ENCODE data around the gene TXNRD3. TPM values are rescaled to one million over a fixed set of nuclear protein-coding genes. Genes with fewer than 3 reads are reported as not detected.
A peak's percentile ranks its signal among the peaks of the same experiment; 100 is the strongest.

The TXNRD3 gene
- total RNA-seq, 1 donor from 2014 or later: 1.8 TPM

DNA sequence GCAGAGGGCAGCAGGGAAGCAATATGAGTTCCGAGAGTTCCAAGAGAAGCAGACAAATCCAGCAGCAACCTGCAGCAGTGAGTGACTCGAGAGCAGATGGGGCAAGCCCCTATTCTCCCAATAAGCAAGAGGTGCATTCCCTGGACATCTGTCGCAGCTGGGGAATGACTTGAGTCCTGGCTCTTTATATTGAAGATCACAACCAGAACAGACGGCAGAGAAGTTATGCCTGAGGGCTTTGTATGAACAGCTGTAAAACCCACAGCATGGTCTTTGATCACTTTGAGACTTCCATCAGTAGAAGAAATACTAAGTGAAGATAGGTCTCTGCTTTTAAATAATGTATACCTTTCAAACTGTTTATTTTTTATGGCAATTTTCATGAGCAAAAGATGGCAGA lies 72.6 kb downstream of the TXNRD3 start:
- Mint-ChIP-seq H3K4me1 (ENCODE audit: low read depth, unreplicated experiment) (peaks cover 8% of the 10 kb centered on the region), H3K9me3 (ENCODE audit: unreplicated experiment) (peaks cover 3% of the 10 kb centered on the region), H3K27ac (ENCODE audit: unreplicated experiment) (no peak overlapping the region), H3K4me3 (ENCODE audit: unreplicated experiment) (peak overlapping the region; percentile 39), H3K27me3 (ENCODE audit: unreplicated experiment) (peaks cover 5% of the 10 kb centered on the region), H3K36me3 (ENCODE audit: unreplicated experiment) (peaks cover 3% of the 10 kb centered on the region)
- DNase-seq: no peak
- TF ChIP-seq CTCF (IDR thresholded peaks at IDR 0.05; ENCODE audit: partially characterized antibody, unreplicated experiment): no peak

- H3K4me1 Mint-ChIP-seq (ENCODE audit: low read depth, unreplicated experiment): peaks cover 8% of the 10 kb centered on the region
- H3K36me3 Mint-ChIP-seq (ENCODE audit: unreplicated experiment): peaks cover 3% of the 10 kb centered on the region
- no peak for TF ChIP-seq CTCF (IDR thresholded peaks at IDR 0.05; ENCODE audit: partially characterized antibody, unreplicated experiment)
- H3K4me3 Mint-ChIP-seq (ENCODE audit: unreplicated experiment): no peak overlapping the region
- DNase-seq: no peak
- peaks cover 7% of the 10 kb centered on the region for H3K27me3 Mint-ChIP-seq (ENCODE audit: unreplicated experiment)
- H3K9me3 Mint-ChIP-seq (ENCODE audit: unreplicated experiment): peaks cover 1% of the 10 kb centered on the region
- H3K27ac Mint-ChIP-seq (ENCODE audit: unreplicated experiment): peak overlapping the region; percentile 11
Measured at GRCh38 chr3:126581569-126581968, 73.4 kb downstream of the TXNRD3 start.

DNA sequence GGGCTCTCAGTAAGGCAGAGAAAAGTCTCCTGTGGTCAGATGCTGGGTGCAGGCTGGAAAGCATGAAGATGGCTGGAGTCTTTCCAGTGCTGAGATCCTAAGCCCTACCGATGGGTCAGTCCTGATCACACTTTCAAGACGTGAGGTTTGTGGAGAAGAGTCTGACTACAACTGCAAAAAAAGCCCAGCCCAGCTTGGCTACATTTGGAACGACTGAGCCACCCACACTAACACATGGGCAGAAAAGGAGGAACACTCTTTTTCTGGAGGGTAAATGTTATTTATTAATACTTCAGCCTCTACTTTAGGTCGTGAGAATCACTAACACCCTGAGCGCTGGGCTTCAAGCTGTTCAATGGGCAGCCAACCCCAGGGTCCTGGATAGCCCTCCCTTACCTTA lies 74.2 kb downstream of the TXNRD3 start:
- Mint-ChIP-seq H3K4me1 (ENCODE audit: low read depth, unreplicated experiment) (peaks cover 8% of the 10 kb centered on the region), H3K36me3 (ENCODE audit: unreplicated experiment) (peaks cover 3% of the 10 kb centered on the region), H3K9me3 (ENCODE audit: unreplicated experiment) (peaks cover 1% of the 10 kb centered on the region), H3K27me3 (ENCODE audit: unreplicated experiment) (peaks cover 10% of the 10 kb centered on the region), H3K27ac (ENCODE audit: unreplicated experiment) (no peak overlapping the region), H3K4me3 (ENCODE audit: unreplicated experiment) (no peak overlapping the region)
- no peak for DNase-seq
- no peak for TF ChIP-seq CTCF (IDR thresholded peaks at IDR 0.05; ENCODE audit: partially characterized antibody, unreplicated experiment)

- Mint-ChIP-seq H3K27ac (ENCODE audit: unreplicated experiment) (no peak overlapping the region), H3K36me3 (ENCODE audit: unreplicated experiment) (no peaks in the 10 kb centered on the region), H3K4me1 (ENCODE audit: low read depth, unreplicated experiment) (peaks cover 9% of the 10 kb centered on the region), H3K9me3 (ENCODE audit: unreplicated experiment) (no peaks in the 10 kb centered on the region), H3K27me3 (ENCODE audit: unreplicated experiment) (peaks cover 9% of the 10 kb centered on the region), H3K4me3 (ENCODE audit: unreplicated experiment) (no peak overlapping the region)
- DNase-seq: no peak
- no peak for TF ChIP-seq CTCF (IDR thresholded peaks at IDR 0.05; ENCODE audit: partially characterized antibody, unreplicated experiment)
Measured at GRCh38 chr3:126578702-126579101, 76.2 kb downstream of the TXNRD3 start.

- H3K4me1 Mint-ChIP-seq (ENCODE audit: low read depth, unreplicated experiment): peaks cover 10% of the 10 kb centered on the region
- no peak overlapping the region for H3K27ac Mint-ChIP-seq (ENCODE audit: unreplicated experiment)
- H3K9me3 Mint-ChIP-seq (ENCODE audit: unreplicated experiment): no peaks in the 10 kb centered on the region
- H3K27me3 Mint-ChIP-seq (ENCODE audit: unreplicated experiment): peaks cover 9% of the 10 kb centered on the region
- no peak for DNase-seq
- H3K36me3 Mint-ChIP-seq (ENCODE audit: unreplicated experiment): no peaks in the 10 kb centered on the region
- TF ChIP-seq CTCF (IDR thresholded peaks at IDR 0.05; ENCODE audit: partially characterized antibody, unreplicated experiment): no peak
- H3K4me3 Mint-ChIP-seq (ENCODE audit: unreplicated experiment): no peak overlapping the region
Measured at GRCh38 chr3:126577261-126577660, 77.7 kb downstream of the TXNRD3 start.
